NCI-H1048 (cell line): ENCODE data around the gene STIM1.
"Not testable (repeated sequence)": the region's sequence is repeated elsewhere in the genome, so short reads cannot be mapped to it uniquely, and the experiment has no call there.

Experiments
- DNase-seq: peaks from one replicate; lab custom pipeline; 2025; lab: John Stamatoyannopoulos, UW

STIM1 gene

DNA sequence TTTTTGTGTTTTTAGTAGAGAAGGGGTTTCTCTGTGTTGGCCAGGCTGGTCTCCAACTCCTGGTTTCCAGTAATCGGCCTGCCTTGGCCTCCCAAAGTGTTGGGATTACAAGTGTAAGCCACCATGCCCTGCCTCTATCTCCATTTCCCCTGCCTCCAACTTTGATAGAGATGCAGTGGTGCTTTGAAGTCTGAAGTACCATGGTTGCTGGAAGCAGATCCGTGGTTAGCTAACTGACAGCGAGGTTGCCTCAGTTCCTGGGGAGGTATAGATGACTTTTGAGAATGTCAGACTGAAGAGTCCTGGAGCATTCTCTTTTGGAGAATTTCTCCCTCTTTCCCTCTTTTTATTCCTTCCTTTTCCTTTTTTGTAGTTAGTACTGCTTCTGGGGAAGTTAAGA lies 127.6 kb downstream of the STIM1 start:
- no peak for DNase-seq

- DNase-seq, result no peak
Observed at GRCh38 chr11:3984896-3985295, 129.4 kb downstream of the STIM1 start.

DNA sequence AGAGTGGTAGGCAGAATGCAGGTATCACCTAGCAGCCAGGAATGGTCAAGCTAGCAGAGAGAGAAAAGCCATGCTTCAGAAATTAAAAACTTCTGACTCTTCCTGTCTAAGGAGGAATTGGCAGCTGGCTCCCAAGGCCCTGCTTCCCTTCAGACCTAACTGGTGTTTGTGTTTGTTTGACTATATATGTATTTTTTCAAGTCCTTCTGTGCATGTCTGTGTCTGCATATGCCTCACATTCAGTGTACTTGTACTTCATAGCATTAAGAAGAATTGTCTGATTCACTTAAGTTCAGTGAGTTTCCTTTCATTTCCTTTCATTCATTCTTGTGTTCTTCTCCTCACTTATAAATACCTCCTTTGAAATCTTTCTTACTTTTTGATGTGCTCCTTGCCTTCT lies 130.2 kb downstream of the STIM1 start:
- no peak for DNase-seq

DNA sequence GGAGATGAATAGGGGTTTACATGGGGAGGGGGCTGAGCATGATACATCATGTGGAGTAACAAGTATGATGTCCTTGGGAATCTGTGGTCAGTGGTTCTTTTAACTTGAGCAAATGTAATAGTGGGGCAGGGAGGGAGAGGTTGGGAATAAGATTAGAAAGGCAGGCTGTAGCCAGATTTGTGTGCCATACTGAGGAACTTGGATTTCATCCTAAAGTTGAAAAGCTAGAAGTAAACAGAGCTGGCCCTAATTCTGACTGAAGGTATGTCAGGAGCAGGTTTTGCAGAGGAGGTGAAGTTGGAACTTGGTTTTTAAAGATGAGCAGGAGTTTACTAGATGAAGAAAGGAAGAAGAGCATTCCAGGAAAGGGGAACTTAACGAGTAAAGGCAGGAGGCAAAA lies 130.8 kb downstream of the STIM1 start:
- DNase-seq, result no peak

DNA sequence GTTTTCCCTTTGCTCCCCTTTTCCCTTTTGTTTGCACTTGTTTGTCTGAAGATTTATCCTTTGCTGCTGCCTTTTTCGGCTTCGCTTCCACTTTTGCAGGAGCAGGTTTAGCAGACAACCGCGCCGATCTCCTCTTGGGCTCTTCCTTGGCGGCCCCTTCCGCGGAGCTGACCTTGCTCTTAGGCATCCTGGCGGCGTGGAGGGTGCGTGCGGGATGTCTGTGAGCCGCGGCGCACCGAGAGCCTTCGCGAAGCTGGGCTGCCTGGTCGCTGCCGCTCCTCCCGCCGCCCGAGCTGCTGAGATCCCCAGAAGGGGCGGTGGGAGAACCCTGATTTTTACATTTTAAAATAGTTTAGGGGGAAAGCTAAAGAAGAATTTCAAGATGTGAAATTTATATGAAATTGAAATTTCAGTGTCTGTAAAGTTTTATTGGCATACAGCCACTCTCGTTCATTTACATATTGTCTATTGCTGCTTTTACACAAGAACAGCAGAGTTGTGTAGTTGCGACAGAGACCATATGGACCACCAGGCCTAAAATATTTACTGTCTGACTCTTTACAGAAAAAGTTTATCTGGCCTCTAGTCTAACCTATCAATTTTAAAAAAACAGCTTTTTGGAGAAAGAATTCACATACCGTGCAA lies 133.9 kb downstream of the STIM1 start:
- DNase-seq, result no peak

DNA sequence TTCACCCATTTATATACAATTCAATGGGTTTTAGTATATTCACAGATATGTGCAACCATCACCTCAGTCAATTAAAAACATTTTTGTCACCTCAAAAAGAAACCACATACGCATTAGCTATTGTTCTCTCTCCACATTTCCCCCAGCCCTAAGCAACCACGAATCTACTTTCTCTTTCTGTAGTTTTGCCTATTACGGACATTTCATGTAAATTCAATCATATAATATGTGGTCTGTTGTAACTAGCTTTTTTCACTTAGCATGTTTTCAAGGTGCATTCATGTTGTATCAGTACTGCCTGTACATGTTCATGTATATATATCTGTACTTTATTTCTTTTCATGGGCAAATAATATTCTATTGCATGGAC lies 134.4 kb downstream of the STIM1 start:
- DNase-seq, result no peak

DNA sequence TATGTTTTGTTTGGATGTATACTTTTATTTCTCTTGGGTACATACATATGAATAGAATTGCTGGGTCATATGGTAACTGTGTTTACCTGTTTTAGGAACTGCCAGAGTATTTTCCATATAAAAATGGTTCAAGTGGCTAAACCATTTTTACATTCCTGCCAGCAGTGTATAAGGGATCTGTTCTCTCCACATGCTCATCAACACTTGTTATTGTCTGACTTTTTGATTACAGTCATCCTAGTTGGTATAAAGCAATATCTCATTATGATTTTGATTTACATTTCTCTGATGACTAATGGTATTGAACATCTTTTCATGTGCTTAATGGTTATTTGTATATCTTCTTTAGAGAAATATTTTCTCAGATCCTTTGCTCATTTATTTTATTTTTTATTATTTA lies 134.9 kb downstream of the STIM1 start:
- no peak for DNase-seq

DNA sequence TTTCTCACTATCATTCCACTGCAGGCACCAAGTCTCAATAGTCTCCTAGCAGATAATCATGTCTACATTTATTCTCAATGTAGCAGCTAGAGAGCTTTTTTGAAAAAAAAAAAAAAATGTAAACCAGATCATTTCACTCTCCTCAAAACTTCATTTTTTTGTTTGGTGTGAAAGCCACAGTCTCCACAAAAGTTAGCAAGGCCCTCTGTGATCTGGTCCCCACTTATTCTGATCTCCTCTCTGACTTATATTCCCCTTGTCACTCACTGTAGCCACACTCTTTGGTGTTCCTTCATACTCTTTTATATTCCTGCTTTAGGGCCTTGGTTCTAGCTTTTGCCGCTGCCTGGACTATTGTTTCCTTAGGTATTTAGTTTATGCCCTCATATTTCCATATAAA lies 137.5 kb downstream of the STIM1 start:
- no peak for DNase-seq

- no peak for DNase-seq
Observed at GRCh38 chr11:3994030-3994640, 138.7 kb downstream of the STIM1 start.

GRCh38 chr11:3995307-3995706 lies 139.8 kb downstream of the STIM1 start:
- no peak for DNase-seq

- no peak for DNase-seq
Observed at GRCh38 chr11:3995949-3996554, 140.6 kb downstream of the STIM1 start.

DNA sequence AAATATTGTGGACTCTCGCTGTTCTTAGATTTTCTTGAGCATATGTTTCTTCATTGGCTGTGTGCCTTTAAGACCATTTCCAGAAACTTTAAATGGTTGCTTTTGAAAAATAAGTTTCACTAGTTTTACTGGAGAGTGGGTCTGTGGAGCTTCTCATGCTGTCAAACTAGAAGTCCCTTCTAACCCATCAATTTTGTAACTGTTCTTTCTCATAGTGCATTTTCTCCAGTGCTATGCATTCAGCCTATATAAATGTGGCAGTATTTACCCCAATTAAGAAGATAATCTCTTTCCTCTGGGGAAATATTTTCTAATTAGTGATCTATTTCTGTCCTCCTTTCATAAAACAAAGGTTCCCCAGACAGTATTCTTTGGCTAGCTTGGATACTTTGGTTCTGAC lies 141.2 kb downstream of the STIM1 start:
- no peak for DNase-seq

DNA sequence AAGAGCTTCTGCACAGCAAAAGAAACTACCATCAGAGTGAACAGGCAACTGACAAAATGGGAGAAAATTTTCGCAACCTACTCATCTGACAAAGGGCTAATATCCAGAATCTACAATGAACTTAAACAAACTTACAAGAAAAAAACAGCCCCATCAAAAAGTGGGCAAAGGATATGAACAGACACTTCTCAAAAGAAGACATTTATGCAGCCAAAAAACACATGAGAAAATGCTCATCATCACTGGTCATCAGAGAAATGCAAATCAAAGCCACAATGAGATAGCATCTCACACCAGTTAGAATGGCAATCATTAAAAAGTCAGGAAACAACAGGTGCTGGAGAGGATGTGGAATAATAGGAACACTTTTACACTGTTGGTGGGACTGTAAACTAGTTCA lies 149.3 kb downstream of the STIM1 start:
- DNase-seq, result not testable (repeated sequence)

DNA sequence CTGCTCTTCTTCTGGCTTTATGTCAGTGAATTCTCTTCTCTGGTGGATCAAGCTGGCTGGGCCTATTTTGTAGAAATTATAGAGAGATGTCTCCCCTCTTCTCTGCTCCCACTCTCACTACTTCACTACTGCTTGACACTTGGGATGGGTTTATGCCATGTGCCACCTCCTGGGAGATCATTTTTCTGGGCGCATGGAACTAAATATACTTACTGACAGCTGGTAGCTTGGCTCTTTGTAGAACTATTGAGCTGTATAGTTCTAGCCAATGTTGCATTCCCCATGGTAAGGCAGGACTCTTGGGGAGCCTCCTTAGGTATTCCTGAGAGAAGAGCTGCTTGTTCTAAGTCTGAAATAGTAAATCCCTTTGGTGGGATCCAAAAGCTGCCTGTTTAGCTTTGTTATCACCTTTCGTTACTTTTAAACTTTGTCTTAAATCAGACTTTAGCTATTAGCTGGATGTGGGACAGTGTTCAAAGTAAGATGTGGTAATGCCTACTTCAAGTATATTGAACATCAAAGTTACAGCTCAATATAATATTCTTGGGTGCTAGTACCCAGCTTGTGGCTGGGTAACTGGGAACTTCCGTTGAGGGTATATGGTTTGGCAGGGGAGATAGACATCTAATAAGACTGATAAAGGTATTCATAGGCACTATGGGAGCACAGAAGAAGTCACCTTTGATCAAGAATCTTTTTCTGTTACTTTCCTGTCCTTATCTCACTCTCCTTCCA lies 151.6 kb downstream of the STIM1 start:
- no peak for DNase-seq

DNA sequence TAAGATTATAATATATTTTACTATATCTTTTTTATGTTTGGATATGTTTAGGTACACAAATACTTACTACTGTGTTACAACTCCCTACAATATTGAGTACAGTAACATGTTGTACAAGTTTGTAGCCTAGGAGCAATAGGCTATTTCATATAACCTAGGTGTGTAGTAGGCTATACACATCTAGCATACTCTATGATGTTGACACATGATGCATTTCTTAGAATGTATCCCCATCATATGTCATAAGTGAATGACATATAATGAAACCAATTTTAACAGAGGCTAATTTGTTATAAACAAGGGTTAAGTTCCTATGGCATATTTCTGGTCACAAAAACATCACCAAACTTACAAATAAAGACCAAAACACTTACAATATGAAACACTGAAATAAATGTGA lies 152.7 kb downstream of the STIM1 start:
- DNase-seq, result no peak

DNA sequence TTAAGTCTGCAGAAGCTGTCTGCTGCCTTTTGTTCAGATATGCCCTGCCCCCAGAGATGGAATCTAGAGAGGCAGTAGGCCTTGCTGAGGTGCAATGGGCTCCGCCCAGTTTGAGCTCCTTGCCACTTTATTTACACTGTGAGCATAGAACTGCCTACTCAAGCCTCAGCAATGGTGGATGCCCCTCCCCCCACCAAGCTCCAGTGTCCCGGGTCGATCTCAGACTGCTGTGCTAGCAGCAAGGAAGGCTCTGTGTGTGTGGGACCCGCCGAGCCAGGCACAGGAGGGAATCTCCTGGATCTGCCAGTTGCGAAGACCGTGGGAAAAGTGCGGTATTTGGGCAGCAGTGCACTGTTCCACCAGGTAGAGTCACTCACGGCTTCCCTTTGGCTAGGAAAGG lies 161.1 kb downstream of the STIM1 start:
- not testable (repeated sequence) for DNase-seq

DNA sequence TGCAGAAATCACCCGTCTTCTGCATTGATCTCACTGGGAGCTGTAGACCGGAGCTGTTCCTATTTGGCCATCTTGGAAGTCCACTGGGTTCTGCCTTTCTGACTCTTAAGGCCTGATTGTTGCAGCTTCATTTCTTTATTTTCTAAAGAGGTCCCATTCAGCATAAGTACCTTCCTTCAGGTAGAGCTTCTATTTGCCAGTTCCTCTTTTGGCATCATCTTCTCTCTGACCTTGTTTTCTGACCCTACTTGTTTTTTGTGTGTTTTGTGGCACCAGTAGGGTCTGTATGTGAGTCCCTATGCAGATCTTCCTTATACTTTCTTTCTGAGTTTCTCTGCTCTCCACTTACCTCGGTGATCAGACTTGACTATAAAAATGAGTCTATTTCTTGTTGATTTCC lies 161.7 kb downstream of the STIM1 start:
- no peak for DNase-seq

DNA sequence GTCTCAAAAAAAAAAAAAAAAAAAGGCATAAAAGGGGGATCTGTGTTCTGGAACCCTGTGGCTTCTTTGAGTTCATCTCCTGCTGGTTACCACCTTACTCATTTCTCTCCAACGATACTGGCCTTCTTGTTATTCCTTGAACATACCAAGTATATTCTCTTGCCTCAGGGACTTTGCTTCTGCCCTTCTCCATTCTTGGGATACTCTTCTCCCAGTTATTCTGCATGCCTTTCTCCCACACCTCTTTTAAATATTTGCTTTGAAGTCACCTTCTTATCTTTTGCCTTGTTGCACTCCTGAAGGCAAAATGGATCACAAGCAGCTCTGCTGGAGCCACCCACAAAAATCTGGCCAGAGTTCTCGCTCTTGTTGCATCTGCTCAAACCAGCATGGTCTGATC lies 163.2 kb downstream of the STIM1 start:
- no peak for DNase-seq

DNA sequence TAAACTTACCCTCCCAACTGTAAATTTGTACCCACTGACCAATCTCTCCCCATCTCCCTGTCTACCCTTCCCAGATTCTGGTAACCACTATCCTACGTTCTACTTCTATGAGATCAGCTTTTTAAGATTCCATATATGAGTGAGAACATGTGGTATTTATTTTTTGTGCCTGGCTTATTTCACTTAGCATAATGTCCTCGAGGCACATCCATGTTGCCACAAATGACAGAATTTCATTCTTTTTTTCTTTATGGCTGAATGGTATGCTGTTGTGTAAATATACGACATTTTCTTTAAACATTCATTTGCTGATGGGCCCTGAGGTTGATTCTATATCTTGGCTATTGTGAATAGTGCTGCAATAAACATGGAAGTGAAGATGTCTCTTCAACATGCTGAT lies 164.4 kb downstream of the STIM1 start:
- DNase-seq, result peak; percentile 47

- no peak for DNase-seq
Observed at GRCh38 chr11:4022669-4023068, 167.2 kb downstream of the STIM1 start.

DNA sequence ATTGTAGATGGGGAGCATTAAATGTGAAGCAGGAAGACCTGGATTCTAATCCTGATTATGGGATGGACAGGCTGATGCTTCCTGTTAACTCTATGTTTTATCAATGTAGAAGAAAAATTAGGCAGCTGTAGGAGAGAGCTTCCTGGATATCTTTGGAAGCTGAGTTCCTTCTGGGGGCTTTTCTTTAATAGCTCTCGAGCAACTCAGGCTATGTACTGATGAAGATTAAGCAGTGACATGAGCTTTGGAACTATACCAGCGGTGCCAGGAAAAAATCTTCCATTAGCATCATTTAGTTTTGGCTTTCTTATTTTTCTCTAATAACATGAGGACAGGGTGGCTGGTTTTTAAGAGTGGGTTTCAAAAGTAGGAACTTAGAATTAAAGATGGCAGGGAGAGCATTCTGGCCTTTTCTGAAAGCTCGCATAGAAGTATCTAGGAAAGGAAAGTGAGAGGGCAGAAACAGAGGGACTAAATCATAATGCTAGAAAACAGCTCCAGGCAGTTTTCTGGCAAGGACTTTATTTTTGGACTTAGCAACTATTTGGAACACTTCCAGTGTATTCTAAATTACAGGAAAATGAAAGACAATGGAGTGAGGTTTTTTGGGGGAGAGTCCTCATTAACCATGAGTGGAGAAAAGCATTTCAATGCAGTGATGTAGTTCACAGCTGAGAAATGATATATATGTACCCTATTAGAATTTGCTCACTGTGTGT lies 169.9 kb downstream of the STIM1 start:
- DNase-seq, result no peak

DNA sequence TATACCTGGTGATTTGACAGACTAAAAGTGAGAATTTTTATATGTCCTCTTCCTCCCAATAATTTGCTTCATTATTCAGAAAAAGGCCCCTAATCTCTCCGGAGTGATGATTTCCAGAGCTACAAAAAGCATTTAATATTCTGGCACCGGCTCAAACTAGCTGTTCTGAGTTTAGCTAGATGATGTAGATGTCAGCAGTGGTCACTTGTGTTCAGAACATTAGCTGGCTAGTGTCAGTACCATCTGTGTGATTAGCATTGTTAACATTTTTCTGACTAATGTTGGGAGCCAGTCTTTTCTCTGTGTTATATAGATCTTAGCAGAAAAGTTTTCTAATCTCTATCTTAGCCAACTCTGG lies 170.5 kb downstream of the STIM1 start:
- no peak for DNase-seq

GRCh38 chr11:4026389-4026788 lies 170.9 kb downstream of the STIM1 start:
- no peak for DNase-seq
